Tibial nerve (tissue), 4 donors: ENCODE results near the gene FRMD4A.

ENCODE experiments used
- CTCF ChIP-seq, 5 experiments: fragments of 200-600 bp in 3 of 5; fragments of 450-650 bp in 2 of 5; sonication (generic) in 3 of 5; IDR thresholded peaks; one replicate each; pipeline ENCODE4 v1.5.1; 2016 to 2019; ENCODE audit warnings: antibody characterized with exemption in 5 of 5, mild to moderate bottlenecking in 3 of 5, moderate library complexity in 2 of 5
- EP300 ChIP-seq, 2 donors: sonication (generic); formaldehyde crosslinking; IDR thresholded peaks; one replicate each; pipeline ENCODE4 v1.6.1; 2017; ENCODE audit warnings: antibody characterized with exemption in 2 of 2, mild to moderate bottlenecking in 1 of 2
- POLR2A ChIP-seq, 2 donors: fragments of 450-650 bp; IDR thresholded peaks; one replicate each; pipeline ENCODE4 v1.6.1; 2017; ENCODE audit warnings: antibody characterized with exemption in 2 of 2, mild to moderate bottlenecking in 2 of 2, moderate library complexity in 2 of 2

- TF ChIP-seq CTCF (IDR thresholded peaks at IDR 0.05) (no peak), POLR2A (IDR thresholded peaks at IDR 0.05) (no peak), EP300 (IDR thresholded peaks at IDR 0.05) (no peak)
These were observed 26.7 kb downstream of the FRMD4A start for GRCh38 chr10:14304046-14304445.
